ENCODE data around the gene DNER. TPM values are rescaled to one million over a fixed set of nuclear protein-coding genes. Genes with fewer than 3 reads are reported as not detected.
A peak's percentile ranks its signal among the peaks of the same experiment; 100 is the strongest.

DNER gene
- total and polyA plus RNA-seq, 2 of the 13 experiments (the other 11 are each of a cell fraction or from before 2014, with no cell fraction given) = not detected

DNA sequence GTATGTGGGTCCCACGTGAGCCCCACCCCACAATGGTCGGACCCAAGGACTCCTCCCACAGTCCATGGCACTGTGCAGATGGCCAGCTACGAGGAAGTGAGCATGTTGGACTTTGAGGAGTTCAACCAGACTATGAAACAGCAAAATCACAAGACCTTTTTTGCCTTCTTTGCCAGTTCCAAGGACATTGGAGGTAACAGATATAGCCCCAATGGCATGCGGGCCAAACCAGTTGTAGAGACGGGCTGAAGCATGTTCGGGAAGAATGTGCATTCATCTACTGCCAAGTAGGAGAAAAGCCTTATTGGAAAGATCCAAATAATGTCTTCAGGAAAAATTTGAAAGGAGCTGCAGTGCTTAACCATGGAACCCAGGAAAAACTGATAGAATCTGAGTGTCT is 12.6 kb downstream of the DNER start (continued):
- TF ChIP-seq ZNF30 (CRISPR knock-in tag; IDR thresholded peaks at IDR 0.05) = no peak
- no peak for TF ChIP-seq TEAD3 (CRISPR knock-in tag; optimal IDR thresholded peaks at IDR 0.05; ENCODE audit: borderline replicate concordance)
- TF ChIP-seq ZNF274 (CRISPR knock-in tag; IDR thresholded peaks at IDR 0.05) = no peak
- no peak for TF ChIP-seq TOE1 (CRISPR knock-in tag; IDR thresholded peaks at IDR 0.05)
- TF ChIP-seq NFE2L2 (IDR thresholded peaks at IDR 0.05; ENCODE audit: low read length) = no peak

DNA sequence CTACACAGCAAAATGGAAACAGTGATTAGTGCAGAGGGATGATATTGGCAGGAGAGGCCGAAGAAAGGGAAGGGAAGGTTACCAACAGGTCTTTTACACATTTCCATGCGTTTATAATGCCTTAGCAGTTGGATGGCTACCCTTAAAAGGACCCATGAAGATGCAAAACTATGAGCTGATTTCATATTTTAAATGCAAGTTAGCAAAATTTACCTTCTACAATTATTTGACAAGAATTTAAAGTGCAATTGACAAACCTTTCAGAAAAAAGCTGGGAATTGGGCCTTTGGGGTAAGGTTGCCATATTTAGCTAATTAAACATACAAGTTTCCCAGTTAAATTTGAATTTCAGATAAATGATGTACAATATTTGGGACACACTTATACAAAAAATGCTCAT is 13.3 kb downstream of the DNER start:
- ChIA-PET POLR2A (no interaction called here), CTCF (ENCODE audit: low intra/inter-chr PET ratio, low total read pairs) (no interaction called here)
- intact Hi-C loops (cut with micrococcal nuclease; ENCODE audit: unreplicated experiment) = no loop called here
- ATAC-seq = no peak
- WGBS (ENCODE audit: low lambda C conversion rate) = 3% methylated on average over 2 of the region's 2 CpGs
- H3K4me1 ChIP-seq (ENCODE audit: insufficient read depth, low read length) = no peaks in the 10 kb centered on the region
- TF ChIP-seq MAFK (conservative IDR thresholded peaks at IDR 0.05 in 1 of 2, IDR thresholded peaks at IDR 0.05 in 1 of 2; ENCODE audit: low read length in 2 of 2) = peak; percentile 57 to 65; a peak in 3 of 4 replicates
- TF ChIP-seq ZNF75D (CRISPR knock-in tag; IDR thresholded peaks at IDR 0.05; ENCODE audit: borderline replicate concordance) = no peak
- TF ChIP-seq RBAK (CRISPR knock-in tag; IDR thresholded peaks at IDR 0.05) = no peak
- peak; percentile 67 for TF ChIP-seq MAFF (IDR thresholded peaks at IDR 0.05; ENCODE audit: low read depth, low read length)
- in situ Hi-C loops (cut with HindIII; ENCODE audit: extremely low pct_ligation_motif_present, low pct_unique_long_range_greater_than_20kb) = no loop called here
- no peaks in the 10 kb centered on the region for H4K20me1 ChIP-seq (ENCODE audit: insufficient read depth, low read length)
- H3K9me3 ChIP-seq (ENCODE audit: low read length) = no peaks in the 10 kb centered on the region
- FAIRE-seq = no peak
- H2AFZ ChIP-seq (ENCODE audit: low read length) = no peak overlapping the region
- no peaks in the 10 kb centered on the region for H3K79me2 ChIP-seq (ENCODE audit: insufficient read depth, low read length)
- no peak overlapping the region for H3K9ac ChIP-seq (ENCODE audit: insufficient read depth, low read depth, low read length)
- H3K4me2 ChIP-seq (ENCODE audit: low read depth, low read length) = no peak overlapping the region
- DNase-seq (ENCODE audit: low spot score) = no peak
- no peaks in the 10 kb centered on the region for H3K36me3 ChIP-seq (replicated peaks in 1 of 2; ENCODE audit: control insufficient read depth in 1 of 2, insufficient read depth in 2 of 2, low read length in 2 of 2)
- 0 out of 5 replicates have a peak, but pooled peaks cover 2 to 8% of the 10 kb centered on the region in 2 experiments for H3K27me3 ChIP-seq (ENCODE audit: control insufficient read depth in 1 of 2, insufficient read depth in 2 of 2, low read length in 2 of 2)
- no peak overlapping the region for H3K27ac ChIP-seq (ENCODE audit: extremely low read length, insufficient read depth, low read length)
- no peak overlapping the region for H3K4me3 ChIP-seq (replicated peaks in 1 of 3; ENCODE audit: insufficient read depth in 1 of 3, low read depth in 2 of 3, low read length in 3 of 3)
- BruUV-seq (replicated peaks) = no TSS peak

DNA sequence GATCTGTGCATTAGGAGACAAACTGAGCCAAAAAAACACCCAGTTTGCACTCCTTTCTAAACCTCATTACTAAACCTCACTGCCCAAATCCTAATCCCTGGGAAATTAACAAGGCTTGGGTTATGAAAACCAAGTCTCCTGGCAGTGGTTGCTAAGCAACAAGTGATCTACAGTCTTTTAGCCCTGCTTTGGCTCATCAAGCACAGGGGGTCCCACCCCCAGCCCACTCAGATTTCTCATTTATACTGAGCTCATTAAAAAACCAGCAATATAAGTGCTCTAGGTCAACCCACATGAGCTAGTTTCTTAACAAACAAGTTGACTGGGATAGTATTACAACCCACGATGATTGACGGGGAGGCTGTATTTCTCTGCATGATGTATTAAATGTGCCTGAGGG is 18.4 kb downstream of the DNER start:
- no peak overlapping the region for H2AFZ ChIP-seq (ENCODE audit: low read length)
- DNase-seq (ENCODE audit: low spot score) = no peak
- no peak overlapping the region for H3K9ac ChIP-seq (ENCODE audit: insufficient read depth, low read depth, low read length)
- TF ChIP-seq, protein P1, sequence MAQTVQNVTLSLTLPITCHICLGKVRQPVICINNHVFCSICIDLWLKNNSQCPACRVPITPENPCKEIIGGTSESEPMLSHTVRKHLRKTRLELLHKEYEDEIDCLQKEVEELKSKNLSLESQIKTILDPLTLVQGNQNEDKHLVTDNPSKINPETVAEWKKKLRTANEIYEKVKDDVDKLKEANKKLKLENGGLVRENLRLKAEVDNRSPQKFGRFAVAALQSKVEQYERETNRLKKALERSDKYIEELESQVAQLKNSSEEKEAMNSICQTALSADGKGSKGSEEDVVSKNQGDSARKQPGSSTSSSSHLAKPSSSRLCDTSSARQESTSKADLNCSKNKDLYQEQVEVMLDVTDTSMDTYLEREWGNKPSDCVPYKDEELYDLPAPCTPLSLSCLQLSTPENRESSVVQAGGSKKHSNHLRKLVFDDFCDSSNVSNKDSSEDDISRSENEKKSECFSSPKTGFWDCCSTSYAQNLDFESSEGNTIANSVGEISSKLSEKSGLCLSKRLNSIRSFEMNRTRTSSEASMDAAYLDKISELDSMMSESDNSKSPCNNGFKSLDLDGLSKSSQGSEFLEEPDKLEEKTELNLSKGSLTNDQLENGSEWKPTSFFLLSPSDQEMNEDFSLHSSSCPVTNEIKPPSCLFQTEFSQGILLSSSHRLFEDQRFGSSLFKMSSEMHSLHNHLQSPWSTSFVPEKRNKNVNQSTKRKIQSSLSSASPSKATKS (CRISPR knock-in tag; IDR thresholded peaks at IDR 0.05) = no peak
- TF ChIP-seq ZNF431 (CRISPR knock-in tag; IDR thresholded peaks at IDR 0.05; ENCODE audit: borderline replicate concordance, low read depth) (no peak), ZSCAN12 (CRISPR knock-in tag; IDR thresholded peaks at IDR 0.05) (no peak), PCBP2 (optimal IDR thresholded peaks at IDR 0.05; ENCODE audit: low read depth, low read length, poor library complexity, severe bottlenecking) (no peak), KDM3A (CRISPR knock-in tag; IDR thresholded peaks at IDR 0.05; ENCODE audit: low read depth) (no peak)
- TF ChIP-seq, protein P2, sequence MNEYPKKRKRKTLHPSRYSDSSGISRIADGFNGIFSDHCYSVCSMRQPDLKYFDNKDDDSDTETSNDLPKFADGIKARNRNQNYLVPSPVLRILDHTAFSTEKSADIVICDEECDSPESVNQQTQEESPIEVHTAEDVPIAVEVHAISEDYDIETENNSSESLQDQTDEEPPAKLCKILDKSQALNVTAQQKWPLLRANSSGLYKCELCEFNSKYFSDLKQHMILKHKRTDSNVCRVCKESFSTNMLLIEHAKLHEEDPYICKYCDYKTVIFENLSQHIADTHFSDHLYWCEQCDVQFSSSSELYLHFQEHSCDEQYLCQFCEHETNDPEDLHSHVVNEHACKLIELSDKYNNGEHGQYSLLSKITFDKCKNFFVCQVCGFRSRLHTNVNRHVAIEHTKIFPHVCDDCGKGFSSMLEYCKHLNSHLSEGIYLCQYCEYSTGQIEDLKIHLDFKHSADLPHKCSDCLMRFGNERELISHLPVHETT (CRISPR knock-in tag; conservative IDR thresholded peaks at IDR 0.05) = no peak
- TF ChIP-seq, protein P3, sequence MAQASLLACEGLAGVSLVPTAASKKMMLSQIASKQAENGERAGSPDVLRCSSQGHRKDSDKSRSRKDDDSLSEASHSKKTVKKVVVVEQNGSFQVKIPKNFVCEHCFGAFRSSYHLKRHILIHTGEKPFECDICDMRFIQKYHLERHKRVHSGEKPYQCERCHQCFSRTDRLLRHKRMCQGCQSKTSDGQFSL (CRISPR knock-in tag; IDR thresholded peaks at IDR 0.05) = no peak
- intact Hi-C loops (cut with micrococcal nuclease; ENCODE audit: unreplicated experiment) (no loop called here), in situ Hi-C loops (cut with HindIII; ENCODE audit: extremely low pct_ligation_motif_present, low pct_unique_long_range_greater_than_20kb) (no loop called here)
- POLR2A ChIA-PET = no interaction called here
- FAIRE-seq = no peak
- H4K20me1 ChIP-seq (ENCODE audit: insufficient read depth, low read length) = no peaks in the 10 kb centered on the region
- WGBS (ENCODE audit: low lambda C conversion rate) = 37% methylated on average over 2 of the region's 2 CpGs
- H3K79me2 ChIP-seq (ENCODE audit: insufficient read depth, low read length) = no peaks in the 10 kb centered on the region
- CTCF ChIA-PET (ENCODE audit: low intra/inter-chr PET ratio, low total read pairs) = no interaction called here
- H3K9me3 ChIP-seq (ENCODE audit: low read length) = no peaks in the 10 kb centered on the region
- H3K27ac ChIP-seq (ENCODE audit: extremely low read length, insufficient read depth, low read length) = no peak overlapping the region
- no peak overlapping the region for H3K4me3 ChIP-seq (replicated peaks in 1 of 3; ENCODE audit: insufficient read depth in 1 of 3, low read depth in 2 of 3, low read length in 3 of 3)
- no peaks in the 10 kb centered on the region for H3K36me3 ChIP-seq (replicated peaks in 1 of 2; ENCODE audit: control insufficient read depth in 1 of 2, insufficient read depth in 2 of 2, low read length in 2 of 2)
- no peaks in the 10 kb centered on the region for H3K4me1 ChIP-seq (ENCODE audit: insufficient read depth, low read length)
- no peak for ATAC-seq
- H3K4me2 ChIP-seq (ENCODE audit: low read depth, low read length) = no peak overlapping the region
- no TSS peak for BruUV-seq (replicated peaks)
- H3K27me3 ChIP-seq (ENCODE audit: control insufficient read depth in 1 of 2, insufficient read depth in 2 of 2, low read length in 2 of 2) = no peaks in the 10 kb centered on the region

All from HepG2 (cell line).